GM18520 (cell line): ENCODE measurements around the gene KRTAP9-9.
"Not testable (repeated sequence)": the region's sequence is repeated elsewhere in the genome, so short reads cannot be mapped to it uniquely, and the experiment has no call there.

ENCODE experiments used
- ATAC-seq: cut with Tn5 transposase; IDR thresholded peaks from one replicate; pipeline ENCODE4 v1.9.1; 2021; ENCODE audit not compliant: unreplicated experiment

KRTAP9-9 gene

GRCh38 chr17:41255381-41256290, at the start of gene KRTAP9-9:
TSS of gene KRTAP9-9 (plus strand) at chr17:41255384.
- not testable (repeated sequence) for ATAC-seq

- ATAC-seq, result no peak
Measured at GRCh38 chr17:41211845-41212466, 43.2 kb upstream of the KRTAP9-9 start.

- no peak for ATAC-seq
Measured at GRCh38 chr17:41212524-41213169, 42.5 kb upstream of the KRTAP9-9 start.

- no peak for ATAC-seq
Measured at GRCh38 chr17:41215681-41216080, 39.5 kb upstream of the KRTAP9-9 start.

GRCh38 chr17:41223821-41224220, 31.4 kb upstream of the KRTAP9-9 start:
- no peak for ATAC-seq

GRCh38 chr17:41226051-41226450, 29.1 kb upstream of the KRTAP9-9 start:
- no peak for ATAC-seq

- ATAC-seq, result not testable (repeated sequence)
Measured at GRCh38 chr17:41226598-41227095, 28.5 kb upstream of the KRTAP9-9 start, which contains the start of gene KRTAP9-2. TSS of gene KRTAP9-2 (plus strand) at chr17:41226648. CDS start at chr17:41226655, 7 bp downstream.

- no peak for ATAC-seq
Measured at GRCh38 chr17:41230094-41230493, 25.1 kb upstream of the KRTAP9-9 start.

GRCh38 chr17:41231731-41232130, 23.5 kb upstream of the KRTAP9-9 start:
- no peak for ATAC-seq

GRCh38 chr17:41232399-41233105, 22.6 kb upstream of the KRTAP9-9 start, which contains the start of gene KRTAP9-3:
TSS of gene KRTAP9-3 (plus strand) at chr17:41232449. CDS start at chr17:41232502, 53 bp downstream.
- not testable (repeated sequence) for ATAC-seq

GRCh38 chr17:41237116-41237515, 18.1 kb upstream of the KRTAP9-9 start:
- ATAC-seq, result not testable (repeated sequence)

GRCh38 chr17:41237949-41238437, 17.2 kb upstream of the KRTAP9-9 start, which contains the start of gene KRTAP9-8:
TSS of gene KRTAP9-8 (plus strand) at chr17:41237999. CDS start at chr17:41238052, 53 bp downstream.
- not testable (repeated sequence) for ATAC-seq

GRCh38 chr17:41246995-41247787, 8.0 kb upstream of the KRTAP9-9 start:
- not testable (repeated sequence) for ATAC-seq

- not testable (repeated sequence) for ATAC-seq
Measured at GRCh38 chr17:41249637-41250240, 5.4 kb upstream of the KRTAP9-9 start, which contains the start of gene KRTAP9-4. TSS of gene KRTAP9-4 (plus strand) at chr17:41249687. CDS start at chr17:41249721, 34 bp downstream.

- ATAC-seq, result no peak
Measured at GRCh38 chr17:41251261-41251660, 3.9 kb upstream of the KRTAP9-9 start.

GRCh38 chr17:41254861-41255260, 323 bp upstream of the KRTAP9-9 start:
- no peak for ATAC-seq

- no peak for ATAC-seq
Measured at GRCh38 chr17:41256291-41256685, 1.1 kb downstream of the KRTAP9-9 start.

- no peak for ATAC-seq
Measured at GRCh38 chr17:41258406-41258805, 3.2 kb downstream of the KRTAP9-9 start.

GRCh38 chr17:41263212-41263611, 8.0 kb downstream of the KRTAP9-9 start:
- ATAC-seq, result no peak
